Amygdala (tissue), 56 donors: ENCODE data around the gene PLCB4.
"Not testable (repeated sequence)": the region's sequence is repeated elsewhere in the genome, so short reads cannot be mapped to it uniquely, and the experiment has no call there.

Experiments
- DNase-seq, 56 donors: peaks; one replicate each; lab custom pipeline; 2025; lab: John Stamatoyannopoulos, UW

Gene PLCB4

DNA sequence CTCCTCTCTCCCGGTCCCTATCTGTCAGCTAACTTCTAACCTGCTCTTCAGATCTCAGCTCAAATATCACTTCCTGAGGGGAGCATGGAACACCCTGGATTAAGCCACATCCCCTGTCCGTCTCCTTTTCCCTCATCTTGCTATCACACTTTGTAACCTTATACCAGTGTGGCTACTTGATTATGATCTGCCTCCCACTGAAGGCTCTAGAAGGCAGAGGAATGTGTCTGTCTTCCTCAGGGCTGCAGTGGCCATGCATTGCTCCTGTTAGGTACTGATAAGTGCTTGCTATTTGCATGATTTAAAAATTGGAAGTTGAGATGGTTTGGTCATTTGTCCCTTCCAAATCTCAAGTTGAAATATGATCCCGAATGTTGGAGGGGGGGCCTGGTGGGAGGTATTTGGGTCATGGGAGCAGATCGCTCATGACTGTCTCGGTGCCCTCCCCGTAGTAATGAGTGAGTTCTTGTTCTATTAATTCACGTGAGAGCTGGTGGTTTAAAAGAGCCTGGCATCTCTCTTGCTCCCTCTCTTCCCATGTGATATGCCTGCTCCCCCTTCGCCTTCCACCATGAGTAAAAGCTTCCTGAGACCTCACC lies 71.4 kb downstream of the PLCB4 start:
- no peak for DNase-seq

DNA sequence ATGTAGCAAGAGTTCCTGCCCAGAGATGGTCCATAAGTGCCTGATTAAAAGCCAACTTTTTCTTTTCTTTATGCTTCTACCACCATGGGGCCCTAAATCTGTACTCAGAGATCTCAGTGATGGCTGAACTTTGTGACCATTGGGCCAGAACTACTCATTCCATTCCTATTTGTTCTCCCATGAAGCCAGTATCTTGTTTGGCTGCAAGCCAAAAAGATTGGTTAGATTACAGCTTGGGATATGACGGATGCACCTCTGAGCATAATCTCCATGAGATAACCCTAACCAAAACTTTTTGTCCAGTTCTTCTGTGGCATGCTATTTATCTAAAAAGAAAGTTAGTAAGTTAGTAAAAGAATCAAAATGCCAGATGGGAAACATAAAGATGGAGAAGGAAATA lies 72.2 kb downstream of the PLCB4 start:
- DNase-seq: no peak

DNA sequence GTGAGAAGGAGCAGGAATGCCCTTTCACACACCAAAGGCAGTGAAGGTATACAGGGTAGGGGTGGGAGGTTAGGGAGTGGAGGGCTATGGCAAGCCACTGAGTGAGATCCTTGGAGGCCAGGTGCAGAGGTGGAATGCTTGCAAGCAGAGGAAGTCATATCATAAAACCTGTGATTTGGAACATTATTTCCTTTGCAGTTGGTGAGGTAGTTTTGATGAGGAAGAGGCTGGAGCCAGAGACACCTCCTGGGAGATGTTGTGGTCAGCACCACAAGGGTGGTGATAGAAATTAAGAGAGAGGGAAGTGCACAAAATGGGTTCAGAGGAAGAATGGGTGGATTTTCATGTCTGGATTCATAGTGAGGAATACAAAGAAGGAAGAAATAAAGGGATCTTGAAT lies 73.0 kb downstream of the PLCB4 start:
- DNase-seq: no peak

DNA sequence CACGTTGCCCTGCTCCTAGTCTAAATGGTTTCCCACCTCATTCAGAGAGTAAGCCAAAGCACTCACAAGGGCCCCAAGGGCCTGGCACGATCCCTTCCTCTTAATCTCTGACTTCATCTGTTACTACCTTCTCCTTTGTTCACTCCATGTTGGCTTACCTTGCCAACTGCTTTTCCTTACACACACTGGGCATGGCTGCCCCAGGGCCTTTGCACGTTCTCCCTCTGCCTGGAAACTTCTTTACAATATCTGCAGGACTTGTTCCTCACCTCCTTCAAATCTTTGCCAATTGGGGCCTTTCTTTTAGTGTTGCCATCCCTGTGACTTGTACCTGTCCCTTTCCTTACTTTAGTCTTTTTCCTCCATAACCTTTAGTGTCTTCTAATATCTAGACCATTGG lies 73.9 kb downstream of the PLCB4 start:
- no peak for DNase-seq

DNA sequence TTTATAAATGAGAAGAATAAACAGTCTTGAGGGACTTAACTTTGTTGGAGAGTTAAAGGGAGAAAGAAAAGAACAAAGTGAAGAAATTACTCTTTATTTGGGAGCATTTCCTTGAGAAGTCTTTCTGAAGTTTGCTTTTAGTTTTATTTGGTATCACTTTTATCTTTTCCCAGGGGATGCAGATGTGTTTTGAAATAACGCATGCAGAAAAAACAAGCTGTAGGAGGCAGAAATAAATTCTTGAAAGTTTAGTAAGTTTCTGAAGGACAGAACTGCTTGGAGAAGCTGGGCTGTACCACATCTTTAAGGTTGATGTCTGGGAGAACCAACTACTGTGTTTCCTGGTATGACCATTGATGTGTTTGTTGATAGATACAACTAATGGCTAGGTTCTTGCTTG lies 75.0 kb downstream of the PLCB4 start:
- no peak for DNase-seq

DNA sequence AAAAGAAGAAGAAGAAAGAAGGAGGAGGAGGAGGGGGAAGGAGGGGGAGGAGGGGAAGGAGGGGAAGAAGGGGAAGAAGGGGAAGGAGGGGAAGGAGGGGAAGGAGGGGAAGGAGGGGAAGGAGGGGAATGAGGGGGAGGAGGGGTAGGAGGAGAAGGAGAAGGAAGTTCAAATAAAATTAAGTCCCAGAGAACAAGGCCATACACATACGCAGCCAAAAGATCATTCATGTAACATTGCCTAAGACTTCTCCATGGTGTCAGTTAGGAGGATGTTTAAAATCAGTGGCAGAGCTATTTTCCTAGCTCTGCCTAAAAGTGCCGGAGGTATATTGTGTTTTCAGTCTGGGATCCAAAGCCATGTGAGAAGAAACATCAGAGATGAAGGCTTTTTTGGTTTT lies 75.8 kb downstream of the PLCB4 start:
- no peak for DNase-seq

DNA sequence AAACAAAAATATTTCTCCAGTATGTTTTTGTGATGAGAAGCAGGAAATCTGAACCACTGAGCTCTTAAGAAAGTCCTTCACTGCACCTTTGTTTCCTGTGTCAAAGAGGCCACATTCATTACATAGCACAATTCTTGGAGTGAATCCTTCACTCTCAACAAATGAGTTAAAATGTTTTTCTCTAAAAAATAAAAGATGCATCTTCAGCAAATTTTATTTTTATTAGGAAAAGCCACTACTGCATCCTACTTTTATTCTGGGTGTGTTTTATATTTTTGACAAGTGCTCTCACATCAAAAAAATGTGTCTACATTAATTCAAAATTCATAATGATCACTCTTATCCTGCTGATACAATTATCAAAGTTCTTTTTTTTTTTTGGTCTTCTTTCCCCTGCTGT lies 76.3 kb downstream of the PLCB4 start:
- DNase-seq: no peak

DNA sequence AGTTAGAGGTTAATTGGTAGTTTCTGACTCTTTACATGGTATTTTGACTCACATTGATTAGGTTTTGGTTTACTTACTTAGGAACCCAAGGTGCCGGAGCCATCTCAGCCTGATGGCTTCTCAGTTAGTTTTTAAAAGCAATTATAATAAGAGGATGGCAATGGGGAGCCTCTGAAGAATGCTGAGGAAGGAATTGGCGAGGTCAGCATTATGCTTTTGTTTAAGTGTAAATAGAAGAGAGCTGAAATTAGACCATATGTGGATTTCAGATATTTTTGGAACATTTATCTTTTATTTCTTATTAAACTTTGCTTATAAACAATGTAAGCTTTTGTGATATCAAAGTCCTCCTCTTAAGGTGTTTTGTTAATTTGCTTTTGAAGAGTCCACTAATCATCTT lies 77.8 kb downstream of the PLCB4 start:
- DNase-seq: no peak

DNA sequence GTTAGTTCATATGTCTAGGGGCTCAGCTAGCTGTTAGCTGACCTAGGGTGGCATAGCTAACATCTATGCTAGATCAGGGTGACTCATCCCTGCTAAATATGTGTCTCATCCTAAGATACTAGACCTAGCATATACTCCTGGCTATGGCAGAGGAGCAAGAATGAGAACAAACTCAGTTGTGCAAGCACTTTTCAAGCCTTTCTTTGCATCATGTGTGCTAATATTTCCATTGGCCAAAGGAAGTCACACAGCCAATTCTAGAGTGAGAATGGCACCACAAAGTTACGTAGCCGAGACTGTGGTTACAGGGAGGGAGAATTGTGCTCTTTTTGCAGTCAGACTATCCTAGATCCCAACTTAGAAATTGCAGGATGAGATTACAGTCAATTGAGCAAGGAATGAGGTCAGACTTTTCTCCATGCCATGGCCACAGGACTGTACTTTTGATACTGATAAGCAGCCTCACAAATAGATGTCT lies 78.7 kb downstream of the PLCB4 start:
- no peak for DNase-seq

DNA sequence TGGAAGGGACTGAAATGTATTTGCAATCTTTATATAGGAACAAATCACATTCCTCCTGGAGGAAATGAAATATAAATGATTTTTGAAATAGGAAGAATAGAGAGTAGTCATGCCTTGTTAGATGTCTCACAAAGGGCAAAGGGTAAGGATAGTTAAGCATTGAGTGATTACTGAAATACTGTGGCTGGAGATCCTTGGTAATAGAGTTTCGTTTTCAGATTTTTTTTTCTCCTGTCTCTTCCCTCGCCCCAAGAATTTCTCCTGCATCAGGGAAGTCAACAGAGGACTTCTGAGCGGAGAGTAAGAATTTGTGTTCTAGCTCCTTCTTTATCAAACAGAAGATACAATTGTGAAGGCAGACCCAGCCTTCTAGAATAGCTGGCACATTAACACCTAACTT lies 79.4 kb downstream of the PLCB4 start:
- DNase-seq: no peak

DNA sequence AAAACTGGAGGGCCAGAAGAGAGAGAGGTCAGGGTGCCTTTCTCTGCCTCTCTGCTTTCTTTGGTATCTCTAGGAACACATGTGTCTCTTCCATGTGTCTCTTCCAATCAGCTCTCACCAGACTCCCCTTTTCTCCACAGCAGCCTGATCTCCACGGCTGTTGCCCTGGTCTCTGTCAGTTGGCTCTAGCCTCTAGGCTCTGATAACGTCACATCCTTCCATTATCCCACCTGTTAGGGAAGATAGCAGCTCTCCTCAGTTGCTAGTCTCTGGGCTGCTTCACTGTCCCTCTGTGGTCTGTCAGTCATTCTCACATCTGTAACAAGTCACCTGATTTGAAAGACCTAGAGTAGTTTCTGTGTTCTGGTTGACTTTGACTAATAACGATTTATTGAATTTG lies 80.2 kb downstream of the PLCB4 start:
- DNase-seq: no peak

DNA sequence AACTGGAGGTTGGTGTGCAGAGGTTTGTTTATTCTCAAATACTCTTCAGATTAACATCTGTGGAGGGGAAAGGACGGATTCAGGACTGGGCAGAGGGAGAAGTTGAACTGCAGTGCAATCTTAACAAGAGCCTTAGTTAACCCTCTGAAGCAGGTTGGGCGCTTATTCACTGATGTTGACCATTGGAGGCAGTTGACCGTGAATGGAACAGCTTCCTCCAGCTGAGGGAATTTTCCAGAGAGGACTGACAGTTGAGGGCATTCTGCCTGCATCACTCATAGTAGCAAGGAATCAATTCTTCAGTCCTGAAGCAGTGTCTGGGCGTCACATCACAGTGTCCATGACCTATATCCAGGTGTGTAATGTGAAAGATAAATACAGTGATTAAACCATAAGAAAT lies 80.9 kb downstream of the PLCB4 start:
- no peak for DNase-seq

DNA sequence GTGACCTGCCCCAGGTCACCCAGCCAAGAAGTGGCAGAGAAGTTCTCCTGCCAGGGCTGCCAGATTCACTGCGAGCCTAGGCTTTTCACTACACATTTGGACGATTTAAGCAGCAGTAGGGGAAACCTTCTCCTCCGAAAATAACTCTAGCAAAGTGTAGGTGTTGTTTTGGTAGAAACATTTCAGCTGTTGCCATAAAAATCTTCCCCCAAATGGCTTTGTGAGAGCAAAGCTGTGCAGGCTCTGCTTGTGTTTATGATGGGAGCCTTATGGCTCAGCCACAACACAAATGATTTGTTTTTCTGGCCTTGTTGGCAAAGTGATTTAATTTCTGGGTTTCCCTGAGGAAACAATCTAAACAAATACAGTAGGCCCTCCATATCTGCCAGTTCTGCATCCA lies 81.8 kb downstream of the PLCB4 start:
- DNase-seq: peak in 4 of 56 donors; percentile 1 to 7 (median 4)

DNA sequence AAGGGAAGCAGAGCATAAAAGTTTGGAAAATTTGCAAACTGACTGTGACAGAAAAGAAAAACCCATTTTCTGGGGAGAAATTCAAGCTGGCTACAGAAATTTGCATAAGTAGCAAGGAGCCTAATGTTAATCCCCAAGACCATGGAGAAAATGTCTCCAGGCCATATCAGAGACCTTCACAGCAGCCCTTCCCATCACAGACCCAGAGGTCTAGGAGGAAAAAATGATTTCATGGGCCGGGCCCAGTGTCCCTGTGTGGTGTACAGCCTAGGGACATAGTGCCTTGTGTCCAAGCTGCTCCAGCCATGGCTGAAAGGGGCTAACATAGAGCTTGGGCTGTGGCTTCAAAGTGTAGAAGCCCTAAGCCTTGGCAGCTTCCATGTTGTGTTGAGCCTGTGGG lies 83.3 kb downstream of the PLCB4 start:
- DNase-seq: not testable (repeated sequence)

DNA sequence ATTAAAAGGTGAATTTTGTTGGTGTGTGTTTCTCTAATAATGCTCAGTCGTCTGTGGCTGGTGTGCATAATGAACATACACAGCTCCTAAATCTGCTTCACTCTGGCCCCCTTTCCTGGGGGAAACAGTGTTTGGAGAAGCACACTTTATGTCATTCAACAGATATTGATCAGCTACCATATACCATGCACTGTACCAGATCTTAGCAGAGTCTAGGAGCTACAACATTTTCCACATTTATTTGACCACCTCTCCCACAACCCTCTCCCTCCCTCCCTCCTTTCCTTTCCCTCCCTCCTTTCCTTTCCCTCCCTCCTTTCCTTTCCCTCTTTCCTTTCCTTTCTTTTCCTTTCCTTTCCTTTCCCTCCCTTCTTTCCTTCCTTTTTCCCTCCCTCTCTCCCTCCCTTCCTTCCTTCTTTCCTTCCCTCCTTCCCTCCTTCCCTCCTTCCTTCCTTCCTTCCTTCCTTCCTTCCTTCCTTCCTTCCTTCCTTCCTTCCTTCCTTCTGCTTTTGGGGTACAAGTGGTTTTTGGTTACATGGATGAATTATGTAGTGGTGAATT lies 85.7 kb downstream of the PLCB4 start:
- no peak for DNase-seq

DNA sequence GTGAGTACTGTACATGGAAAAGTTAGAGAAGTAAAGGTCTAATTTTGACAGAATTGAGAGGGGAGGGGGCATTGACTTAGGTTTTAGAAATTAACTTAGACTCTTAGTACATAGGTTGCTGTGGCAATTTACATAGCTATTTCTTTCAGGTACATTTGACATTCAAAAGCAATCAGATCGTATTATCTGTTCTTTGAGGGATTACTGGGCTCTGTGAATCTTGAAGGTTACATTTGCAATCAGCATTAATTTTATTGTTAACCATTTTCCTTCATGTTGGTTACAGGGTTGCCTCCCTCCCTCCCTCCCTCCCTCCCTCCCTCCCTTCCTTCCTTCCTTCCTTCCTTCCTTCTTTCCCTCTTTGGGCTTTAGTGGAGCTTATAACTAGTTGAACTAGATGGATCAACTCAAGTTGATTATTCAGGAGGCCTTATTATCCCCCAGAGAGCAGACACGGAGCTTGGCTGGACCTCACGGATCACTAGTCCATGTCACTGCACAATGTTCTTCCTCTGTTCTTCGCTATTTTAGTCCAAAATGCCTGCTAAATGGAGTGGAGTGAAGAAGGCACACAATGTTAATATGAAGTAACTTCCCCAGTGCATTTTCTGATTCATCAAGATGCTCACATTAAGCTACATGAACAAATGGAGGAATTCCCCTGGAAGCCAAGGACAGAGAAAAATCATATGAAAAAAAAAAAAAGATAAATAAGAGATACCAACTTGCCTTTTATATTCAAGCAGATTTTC lies 87.8 kb downstream of the PLCB4 start:
- no peak for DNase-seq

DNA sequence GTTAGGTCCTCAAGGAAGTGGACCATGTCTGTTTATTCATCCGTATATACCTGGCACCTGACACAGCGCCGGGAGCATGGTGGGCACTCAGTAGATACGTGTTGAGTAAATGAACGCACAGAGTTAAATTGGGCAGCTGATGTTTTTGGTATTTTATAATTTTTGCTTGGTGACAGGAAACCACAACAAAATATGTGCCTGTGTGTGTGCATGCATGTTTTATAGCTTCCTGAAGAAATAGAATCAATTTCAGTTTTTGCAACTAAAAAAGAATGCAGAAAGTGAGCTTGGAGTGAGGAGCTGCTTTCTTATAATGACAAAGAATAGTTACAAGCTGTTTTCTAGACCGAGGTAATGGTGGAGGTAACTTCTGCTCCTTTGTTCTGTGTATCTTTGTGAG lies 91.4 kb downstream of the PLCB4 start:
- no peak for DNase-seq

DNA sequence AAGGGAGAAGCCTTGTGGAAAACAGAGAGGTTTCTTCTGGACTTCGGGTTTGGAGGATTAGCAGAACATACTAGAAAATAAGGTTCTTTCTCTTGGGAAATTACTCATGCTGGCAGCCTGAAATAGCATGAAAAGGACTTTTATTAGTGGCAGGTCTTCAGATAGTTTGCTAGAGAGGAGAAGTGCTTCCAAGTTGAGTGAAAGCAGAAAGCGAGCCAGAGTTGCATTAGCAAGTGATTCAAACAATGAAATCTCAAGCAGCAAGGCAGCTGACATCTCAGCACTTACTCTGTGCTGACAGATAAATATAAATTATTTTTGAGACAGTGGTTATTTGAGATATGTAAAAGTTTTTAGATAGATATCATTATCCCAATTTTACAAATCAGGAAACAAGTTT lies 91.9 kb downstream of the PLCB4 start:
- no peak for DNase-seq

DNA sequence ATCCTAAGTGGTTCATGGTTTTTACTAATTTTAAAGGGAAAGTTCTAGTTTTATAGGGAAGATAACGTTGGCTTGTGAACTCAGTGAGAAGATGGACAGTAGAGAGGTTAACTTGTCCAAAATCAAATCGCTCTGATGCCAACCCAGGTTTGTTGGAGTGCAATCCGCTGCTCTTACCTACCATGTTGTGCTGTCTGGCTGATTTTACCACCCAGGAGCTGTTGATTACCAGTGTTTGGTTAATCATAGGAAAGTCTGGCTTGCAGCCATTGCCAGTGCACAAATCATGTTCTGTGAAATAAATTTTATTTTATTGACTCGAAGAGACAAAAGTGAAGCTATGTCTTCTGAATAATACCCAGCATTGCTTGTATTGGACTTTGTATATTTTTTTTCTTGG lies 92.4 kb downstream of the PLCB4 start:
- no peak for DNase-seq

DNA sequence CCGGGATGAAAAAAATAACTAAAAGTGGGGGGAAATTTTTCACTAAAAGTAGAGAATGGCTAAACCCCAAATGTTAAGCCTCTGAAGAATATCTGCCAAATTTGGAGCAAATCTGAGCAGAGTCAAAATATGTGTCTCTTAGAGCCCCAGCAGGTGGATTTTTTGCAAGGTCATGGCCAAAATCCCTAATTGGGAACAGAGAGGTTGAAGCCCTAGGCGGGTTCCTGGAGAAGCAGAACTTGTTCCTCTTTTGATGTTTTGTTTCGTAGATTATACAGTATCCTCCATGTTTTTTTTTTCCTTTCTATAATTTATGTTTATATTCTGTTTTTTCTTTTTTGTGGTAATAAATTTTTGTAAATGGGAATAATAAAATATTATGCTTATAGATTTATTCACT lies 94.4 kb downstream of the PLCB4 start:
- DNase-seq: no peak

DNA sequence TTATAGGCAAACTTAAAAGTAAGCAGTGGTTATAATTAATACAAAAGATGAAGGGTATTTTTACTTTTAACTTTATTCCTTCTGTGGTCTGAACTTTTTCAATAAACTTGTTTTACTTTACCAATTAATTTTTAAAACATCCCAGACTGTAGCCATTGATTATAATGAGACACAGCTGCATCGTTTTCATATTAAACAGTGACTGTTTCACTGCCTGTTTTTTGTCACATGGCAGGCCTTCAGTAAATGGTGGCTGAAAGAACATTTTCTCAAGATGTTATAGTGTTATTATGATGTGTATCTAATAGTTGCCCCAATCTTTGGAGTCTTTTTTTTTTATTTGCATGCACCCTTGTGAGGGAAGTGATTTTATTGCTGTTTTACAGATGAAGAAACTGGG lies 95.1 kb downstream of the PLCB4 start:
- no peak for DNase-seq

DNA sequence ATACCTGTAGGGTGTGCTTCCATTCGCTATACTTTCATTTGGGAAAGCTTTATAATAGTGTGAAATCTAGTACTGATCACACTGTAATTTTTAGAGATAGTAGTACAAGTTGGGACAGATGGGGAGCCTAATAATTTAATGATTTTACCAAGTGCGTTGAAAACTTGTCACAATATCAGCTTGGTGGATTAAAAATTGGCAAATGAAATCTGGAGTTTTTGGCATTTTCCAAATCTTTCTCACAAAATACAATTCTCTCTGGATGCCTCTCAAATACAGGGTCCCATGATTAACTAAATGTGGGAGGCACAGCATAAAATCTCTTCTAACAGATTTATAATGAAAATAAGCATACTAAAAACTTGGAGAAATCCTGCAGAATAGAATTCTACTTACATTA lies 96.4 kb downstream of the PLCB4 start:
- no peak for DNase-seq
